HG03064 (cell line): ENCODE results near the gene EHD4.

Source experiments
- ATAC-seq: cut with Tn5 transposase; IDR thresholded peaks from one replicate; pipeline ENCODE4 v1.9.1; 2021; ENCODE audit warnings: low read depth; ENCODE audit not compliant: unreplicated experiment

The EHD4 gene

DNA sequence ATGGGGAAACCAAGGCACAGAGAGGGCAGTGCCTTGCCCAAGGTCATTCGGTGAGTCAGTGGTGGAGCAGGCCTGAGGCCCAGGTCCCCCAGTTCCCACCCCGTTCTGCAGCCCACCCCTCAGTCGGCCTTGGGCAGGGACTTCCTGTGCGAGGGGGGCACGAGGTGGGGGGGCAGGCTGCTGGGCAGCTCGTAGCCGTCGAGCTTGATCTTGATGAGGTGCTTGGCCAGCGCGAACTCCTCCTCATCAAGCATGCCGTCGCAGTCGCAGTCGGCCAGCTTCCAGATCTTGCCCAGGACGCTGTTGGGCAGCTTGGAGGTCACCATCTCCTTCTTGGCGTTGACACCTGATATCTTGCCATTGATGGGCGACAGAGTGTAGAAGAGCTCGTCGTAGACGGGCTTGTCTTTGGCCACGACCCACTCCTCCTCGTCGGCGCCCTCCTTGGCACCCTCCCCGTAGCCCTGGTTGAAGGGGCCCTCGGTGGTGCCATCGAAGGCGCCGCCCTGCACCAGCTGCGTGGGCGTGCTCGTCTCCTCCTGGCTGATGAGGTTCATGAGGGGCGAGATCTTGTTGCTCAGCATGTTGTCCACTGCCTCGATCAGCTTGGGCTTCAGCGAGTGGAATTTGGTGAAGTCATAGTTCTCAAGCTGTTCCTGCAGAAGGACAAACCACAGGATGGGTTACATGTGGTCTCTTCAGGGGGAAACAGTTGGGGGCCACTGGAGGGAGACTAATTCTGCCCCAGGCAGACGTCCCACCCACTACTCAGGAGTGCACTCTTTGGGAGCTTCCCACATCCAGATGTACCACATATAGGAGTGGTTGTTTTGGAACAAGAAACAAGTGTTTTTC is 71.6 kb downstream of the EHD4 start:
- no peak for ATAC-seq

DNA sequence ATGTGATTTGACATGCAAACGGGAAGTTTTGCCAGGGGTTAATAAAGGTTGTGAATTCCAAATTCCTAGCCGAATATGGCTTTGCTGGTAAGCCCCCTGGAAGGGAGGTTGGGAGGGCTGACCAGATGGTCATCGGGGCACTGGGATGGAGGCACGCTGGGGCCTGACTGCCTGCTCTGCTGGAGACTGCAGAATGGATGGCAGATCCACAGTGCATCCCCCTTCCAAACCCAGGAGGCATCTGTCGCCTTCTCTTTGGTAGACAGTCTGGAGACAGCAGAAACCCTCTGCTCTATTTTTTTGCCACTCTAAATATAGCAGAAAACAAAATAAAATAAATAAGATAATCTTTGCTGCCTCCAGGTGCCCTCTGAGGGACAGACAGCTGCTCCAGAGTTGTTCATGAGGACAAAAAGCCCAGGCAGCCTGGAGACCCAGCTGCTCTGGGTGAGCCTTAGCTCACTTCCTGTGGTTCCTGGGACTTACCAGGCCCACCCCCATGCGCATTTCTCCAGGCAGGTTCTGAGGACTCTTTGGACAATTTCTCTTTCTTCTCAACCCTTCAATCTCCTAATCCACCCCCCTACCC is 72.4 kb downstream of the EHD4 start:
- no peak for ATAC-seq

DNA sequence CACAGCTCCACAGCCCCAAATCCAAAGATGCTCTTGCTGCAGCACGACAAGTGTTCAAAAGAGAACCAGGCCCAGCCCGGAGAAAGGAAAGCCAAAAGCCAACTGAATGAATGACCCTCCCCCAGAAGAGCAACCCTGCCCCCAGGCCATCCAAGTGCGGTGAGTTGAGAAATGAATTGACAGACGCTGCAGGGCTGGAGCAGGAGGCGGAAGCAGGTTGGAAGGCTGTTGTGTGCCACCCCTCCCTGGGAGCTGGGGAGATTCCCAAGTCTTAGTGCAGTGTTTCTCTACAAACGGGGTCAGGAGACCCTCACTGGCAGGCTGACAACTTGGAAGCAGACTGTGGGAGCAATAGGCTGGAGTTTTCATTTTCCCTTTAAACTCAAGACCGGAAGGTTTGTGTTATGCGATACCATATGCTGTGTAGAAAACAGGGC is 75.0 kb downstream of the EHD4 start:
- no peak for ATAC-seq

DNA sequence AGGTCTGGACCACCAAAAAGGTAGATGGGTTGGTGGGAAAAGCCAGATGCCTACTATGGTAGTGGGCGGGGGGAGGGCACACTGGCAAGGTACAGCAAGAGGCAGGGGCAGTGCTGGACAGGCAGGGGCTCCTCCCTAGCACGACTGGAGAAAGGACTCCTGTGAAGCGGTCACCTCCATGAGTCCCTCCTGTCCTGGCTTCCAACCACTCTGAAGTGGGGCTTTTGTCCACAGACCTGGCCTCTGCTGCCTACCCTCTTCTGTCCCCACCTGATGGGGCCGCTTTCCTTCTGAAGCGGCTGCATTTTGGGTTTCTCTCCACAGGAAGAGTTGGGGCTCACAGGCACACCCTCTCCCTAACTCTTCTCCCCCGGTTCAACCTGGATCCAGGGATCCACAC is 75.8 kb downstream of the EHD4 start:
- no peak for ATAC-seq

DNA sequence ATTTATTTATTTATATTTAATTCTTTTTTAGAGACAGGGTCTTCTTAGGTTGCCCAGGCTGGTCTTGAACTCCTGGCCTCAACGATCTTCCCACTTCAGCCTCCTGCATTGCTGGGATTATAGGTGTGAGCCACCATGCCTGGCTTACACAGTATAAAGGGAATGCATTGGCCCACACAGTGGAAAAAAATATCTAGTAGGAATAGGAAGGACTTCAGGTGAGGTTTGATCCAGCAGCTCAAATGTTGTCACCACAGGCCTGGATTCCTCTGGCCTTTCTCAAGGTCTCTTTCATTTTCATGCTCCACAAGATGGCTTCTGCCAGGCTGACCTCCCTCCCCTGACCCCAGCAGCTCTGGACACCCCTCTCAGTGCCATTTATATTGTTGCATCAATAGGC is 76.4 kb downstream of the EHD4 start:
- ATAC-seq = no peak

DNA sequence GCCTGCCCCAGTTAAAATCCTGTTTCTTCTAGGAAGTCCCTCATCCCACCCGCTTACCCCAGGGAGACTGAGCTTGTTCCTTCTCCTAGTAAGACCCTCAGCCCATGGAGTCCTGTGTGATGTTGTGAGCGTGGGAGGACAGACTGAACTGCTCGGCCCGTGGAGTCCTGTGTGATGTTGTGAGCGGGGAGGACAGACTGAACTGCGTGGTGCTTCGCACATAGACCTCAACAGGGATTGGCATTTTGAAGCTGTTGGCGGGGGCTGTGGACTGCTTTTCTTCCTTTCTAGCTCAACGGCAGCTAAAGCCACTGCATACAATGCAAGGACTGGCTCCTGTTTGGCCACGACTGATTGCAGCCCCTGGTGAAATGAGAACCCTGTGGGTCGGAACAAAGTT is 76.9 kb downstream of the EHD4 start:
- ATAC-seq = no peak

DNA sequence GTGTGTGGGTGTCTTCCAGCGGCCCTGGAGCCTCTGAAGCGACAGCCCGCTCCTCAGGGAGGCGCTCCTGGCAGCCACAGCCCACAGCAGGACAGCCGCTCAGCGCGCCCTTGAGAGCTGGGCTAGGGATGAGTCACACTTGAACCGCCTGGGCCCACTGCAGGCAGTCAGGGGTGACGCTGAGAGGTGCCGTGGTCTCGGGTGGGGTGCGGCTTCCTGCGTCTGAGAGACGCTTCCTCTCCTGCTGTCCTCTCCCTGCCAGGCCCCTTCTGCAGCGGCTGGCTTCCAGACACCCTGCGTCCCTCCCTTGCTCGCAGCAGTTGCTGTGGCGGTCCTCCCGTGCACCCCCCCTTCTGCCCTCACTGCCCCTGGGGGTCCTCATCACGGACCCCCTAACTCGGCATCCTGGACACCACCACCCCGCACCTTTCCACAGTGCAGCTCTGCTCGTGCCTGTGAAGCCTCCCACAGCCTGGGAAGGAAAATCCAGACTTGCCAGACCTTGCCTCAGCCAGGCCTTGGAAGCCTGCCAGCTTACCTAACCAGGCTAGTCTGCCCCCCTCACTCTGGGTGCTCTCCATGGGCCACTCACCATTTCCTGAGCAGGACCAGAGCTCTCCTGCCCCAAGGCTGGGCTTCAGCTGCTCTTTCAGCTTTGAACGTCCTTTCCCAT is 77.4 kb downstream of the EHD4 start:
- peak; percentile 96 for ATAC-seq

DNA sequence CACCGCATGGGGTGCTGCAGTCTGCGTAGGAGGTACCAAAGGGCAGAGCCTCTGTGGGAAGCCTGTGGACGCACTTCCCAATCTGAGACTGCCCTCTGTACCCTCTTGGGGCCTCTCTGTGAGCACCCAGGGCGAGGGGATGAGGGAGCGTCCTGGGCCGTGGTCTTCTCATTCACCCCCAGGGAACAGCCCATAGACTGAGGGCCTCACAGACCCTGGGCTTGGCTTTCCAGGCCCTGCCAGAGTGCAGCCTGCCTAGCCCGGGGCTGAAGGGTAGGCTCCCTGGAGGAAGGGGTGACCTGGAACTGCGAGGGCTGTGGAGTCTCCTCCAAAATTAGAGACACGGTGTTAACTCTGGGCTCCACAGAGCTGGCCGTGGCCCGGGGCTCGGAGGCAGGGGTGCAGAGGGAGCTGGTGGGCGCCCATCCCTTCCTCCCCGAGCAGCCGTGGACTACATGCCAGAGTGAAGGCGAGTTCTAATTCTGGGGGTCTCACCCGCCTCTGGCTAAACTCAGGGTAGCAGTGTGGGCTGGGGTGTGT is 78.0 kb downstream of the EHD4 start:
- no peak for ATAC-seq

DNA sequence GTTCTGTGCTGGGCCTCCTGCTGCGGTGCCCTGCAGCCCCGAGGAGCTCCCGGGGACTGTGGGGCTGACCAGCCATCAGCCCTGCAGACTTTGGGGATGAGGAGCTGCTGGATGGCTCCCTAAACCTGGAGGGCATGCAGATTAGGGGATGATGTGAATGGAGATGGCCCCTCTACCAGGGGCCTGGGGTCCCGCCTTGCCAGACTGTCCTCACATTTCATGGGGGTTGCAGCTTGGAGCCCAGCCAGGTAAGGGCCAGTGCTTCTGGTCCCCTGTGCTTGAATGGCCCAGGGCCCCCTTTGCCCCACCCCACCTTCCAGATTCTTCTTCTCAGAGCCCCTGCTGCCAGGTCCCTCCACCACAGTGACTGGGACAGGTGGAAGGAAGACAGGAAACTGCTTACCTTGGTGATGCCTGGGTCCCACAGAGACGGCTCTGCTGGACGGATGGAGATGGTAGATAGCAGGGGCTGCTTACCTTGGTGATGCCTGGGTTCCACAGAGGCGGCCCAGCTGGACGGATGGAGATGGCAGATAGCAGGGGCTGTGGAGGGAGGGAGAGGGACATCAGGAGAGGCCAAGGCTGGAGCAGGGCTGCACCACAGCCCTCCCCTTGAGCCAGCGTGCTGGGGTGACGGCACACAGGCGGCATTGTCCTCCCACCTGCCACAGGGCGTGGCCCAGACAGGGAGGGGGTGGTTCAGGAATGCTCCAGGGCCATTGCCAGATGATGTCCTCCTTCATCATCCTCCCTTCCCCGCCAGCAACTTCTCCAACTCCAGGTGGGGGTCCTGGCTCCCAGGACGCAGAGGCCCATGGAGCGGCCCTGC is 78.7 kb downstream of the EHD4 start, which contains the start of gene SPTBN5:
TSS of gene SPTBN5 (minus strand) at position 632 of the 829 bp plus-strand sequence. CDS start at position 76, 556 bp downstream.
- ATAC-seq = no peak

DNA sequence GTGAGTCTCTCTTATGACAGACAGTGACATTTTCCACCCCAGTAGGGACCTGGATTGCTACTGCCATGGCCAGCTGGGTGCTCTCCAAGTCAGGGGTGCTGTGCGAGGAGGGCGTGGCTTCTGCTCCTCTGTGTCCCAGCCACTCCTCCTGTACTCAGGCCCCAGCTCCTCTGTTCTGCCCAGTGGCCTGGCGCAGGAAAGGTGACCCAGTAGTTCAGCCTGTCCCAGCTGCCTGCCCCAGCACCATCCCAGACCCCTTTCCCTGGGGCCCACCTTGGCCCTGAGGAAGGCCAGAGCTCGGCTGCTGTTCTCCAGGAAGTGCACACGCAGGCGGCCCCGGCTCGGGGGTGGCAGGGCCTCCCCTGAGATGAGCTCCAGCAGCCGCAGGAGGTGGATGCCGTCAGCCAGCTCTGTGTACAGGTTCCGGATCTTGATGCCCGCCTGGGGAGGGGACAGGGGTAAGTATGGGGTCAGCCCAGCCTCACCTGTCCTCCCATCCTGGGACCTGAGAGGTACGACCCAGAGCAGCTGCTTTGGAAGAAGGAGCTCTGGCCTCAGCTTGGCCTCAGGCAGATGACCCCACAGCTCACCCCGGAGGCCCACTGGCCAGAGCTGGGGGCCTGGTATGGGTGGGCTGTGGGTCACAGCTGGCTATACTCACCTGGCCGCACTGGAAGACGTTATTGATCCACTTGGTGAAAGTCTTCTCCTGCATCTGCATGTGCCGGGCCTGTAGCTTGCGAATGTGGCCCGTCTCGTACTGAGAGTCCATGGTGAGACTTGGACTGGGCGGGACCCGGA is 79.5 kb downstream of the EHD4 start:
- ATAC-seq = no peak

DNA sequence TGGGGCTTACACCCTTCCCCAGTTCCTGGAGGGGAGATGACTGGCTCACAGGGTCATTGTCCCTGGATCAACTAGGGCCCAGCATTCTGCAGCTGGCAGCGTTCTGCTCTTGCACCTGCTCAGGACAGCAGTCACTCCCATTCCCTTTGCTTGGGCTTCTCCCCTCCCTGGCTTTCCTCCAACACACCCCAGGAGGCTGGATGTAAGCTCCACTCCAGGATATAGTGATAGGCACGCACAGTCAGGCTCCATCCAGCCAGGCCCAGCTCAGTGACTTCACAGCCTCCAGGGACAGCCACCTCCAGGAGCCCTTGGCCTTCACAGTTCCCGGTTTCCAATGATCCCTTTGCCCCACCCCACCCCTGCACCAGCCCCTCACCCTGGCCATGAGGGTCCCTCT is 80.4 kb downstream of the EHD4 start:
- ATAC-seq = no peak

DNA sequence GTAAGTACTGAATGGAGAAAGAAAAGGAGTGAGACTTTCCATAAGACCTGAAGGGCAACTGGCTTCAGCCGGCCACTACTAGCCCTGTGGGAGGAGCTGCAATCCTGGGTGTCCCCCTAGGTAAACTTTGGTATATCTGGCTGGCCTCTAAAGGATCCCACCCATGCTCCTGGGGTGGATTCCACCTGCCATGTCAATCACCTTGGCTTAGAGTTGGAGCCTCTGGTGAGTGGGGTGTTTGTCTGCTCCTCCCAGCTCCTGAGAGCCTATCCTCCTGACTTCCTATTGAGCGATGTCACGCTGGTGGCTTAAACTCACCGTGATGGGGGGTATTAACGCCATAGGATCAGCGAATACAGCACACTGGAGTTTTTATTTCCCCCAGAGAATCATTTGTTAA is 81.1 kb downstream of the EHD4 start:
- ATAC-seq = no peak

DNA sequence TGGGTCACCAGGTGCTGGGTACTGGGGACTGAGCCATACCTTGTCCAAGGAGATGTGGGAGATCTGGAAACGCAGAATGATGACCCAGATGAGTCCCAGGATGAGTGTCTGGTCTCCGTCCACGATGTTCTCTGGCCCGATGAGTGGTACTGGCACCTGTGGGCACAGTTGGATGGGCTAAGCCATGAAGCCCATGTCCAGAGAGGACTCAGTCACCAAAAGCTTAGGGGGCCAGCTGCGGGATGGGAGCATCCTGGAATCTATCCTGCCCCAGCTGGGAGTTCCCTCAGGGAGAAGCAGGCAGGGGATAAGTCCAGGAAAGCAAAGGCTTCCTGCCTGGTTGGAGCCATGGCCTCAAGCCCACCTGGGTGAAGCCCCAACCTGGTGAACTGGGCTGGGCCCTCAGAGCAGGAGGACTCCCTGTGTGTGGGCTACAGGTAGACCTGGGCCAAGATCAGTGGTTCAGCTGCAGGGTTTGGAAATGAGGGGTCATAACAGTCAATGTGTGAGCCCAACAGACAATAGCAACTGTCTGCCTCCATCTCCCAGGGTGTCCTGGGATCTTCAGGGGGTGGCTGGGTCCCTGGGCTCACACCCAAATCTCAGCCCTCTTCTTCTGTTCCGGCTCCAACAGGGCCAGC is 82.2 kb downstream of the EHD4 start:
- no peak for ATAC-seq

DNA sequence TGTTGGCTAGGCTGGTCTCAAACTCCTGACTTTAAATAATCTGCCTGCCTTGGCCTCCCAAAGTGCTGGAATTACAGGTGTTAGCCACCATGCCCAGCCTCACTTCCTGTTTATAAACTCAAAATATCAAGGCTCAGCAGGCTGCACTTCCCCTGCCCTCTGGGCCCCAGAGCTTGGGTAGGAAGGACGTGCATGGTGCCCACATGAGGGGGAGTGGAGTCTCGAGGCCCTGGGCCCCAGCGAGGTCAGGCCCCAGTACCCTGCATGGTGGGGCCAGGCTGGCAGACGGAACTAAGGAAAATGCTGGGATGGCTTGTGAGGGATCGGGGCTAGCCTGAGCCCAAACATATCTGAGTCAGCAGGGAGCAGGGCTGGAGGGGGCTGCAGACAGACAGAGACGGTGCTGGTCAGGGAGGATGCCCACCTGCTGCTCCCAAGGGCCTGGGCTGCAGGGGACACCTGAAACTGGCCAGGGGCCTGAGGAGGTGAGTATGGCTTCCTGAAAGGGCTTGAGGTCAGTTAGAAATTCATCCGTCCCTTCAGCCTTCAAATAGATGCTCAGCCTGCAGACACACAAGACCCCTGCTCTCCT is 83.6 kb downstream of the EHD4 start:
- ATAC-seq = no peak

DNA sequence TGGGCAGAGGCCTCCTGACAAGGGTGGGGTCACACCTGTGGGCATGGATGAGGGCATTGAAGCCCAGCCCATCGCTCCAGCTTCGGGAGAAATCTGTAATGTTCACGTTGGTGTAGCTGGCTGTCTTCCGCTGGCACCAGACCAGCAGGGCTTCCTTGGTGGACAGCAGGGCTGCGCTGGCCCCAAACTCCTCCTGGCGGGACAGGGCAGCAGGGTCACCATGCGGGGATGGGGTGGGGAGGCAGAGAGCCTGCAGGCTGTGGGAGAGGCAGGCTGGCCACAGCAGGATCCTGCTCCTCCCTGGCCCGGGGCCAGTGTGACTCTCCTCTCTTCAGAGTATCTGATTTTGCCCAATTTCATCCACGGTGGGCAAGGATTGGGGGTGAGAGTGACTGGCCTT is 84.5 kb downstream of the EHD4 start:
- no peak for ATAC-seq

DNA sequence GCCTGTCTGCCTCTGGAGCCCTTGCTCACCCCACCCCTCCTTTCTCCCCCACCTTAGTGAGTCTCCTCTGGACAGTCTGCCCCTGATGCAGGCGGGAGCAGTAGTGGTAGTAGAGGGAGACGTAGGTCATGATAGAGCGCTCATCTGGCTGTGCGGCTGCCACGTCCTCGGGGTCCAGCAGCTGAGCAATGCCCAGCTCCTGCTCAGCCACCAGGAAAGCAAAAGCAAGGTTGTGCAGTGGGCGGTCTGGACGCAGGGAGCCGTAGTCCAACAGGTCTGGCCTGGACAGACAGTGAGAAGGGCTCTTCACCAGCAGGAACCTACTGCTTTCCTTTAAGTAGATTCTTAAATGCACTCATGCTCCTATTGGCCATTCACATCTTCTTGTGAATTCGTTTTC is 85.2 kb downstream of the EHD4 start:
- ATAC-seq = no peak

DNA sequence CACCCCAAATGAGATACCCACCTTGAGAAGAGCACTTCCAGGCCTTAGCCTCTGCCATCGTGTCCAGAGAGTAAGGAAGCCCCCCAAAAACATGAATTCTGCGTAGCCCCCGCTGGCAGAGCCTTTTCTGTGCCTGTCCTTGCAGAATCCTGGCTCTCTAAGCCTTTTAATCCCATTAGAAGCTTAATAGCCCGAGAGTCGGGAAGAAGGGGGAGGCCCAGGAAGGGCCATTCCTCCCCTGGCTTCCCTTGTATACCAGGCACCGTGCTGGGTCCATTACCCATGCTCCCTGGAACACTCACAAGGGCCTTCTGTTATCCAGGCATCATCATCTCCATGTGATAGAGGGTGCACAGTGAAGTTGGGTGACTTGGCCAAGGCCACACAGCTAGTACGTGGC is 85.6 kb downstream of the EHD4 start:
- ATAC-seq = no peak

DNA sequence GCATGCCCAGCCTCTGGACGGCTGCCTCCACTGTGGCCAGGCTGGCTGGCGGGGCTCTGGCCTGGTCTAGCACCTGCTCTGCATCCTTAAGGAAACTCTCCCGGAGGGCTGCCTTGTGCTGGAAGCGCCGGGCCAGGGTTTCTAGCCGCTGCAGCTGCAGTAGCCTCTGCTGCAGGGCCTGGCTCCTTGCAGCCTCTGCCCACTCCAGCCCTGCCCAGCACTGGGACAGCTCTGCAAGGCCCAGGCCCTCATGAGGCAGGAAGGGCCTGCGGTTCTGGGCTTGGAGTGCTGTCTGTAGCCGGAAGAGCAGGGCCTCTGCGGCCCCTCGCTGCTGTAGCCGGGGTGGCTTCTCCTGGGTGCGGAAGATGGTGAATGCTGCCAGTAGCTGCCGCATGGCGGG is 86.5 kb downstream of the EHD4 start:
- no peak for ATAC-seq

DNA sequence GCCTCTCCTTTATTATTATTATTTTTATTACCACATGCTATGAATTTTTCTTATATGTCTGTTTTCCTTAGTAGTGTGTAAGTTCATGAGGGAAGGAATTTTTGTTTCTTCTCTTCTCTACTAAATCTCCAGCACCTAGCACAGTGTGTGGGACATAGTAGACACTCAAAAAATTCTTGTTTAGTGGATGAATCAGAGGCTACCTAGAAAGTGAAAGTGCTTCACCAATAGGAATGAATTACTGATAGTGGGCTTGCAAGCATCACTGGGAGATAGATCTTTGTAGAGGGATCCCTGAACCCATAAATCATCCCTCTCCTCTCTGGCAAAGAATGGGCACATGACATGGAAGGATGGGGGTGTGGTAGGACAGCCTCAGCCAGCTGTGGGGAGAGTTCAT is 87.0 kb downstream of the EHD4 start:
- no peak for ATAC-seq
